Endodermal cell (in vitro differentiated cells): Measurements from ENCODE around the gene FAM53A. TPM values are rescaled to one million over a fixed set of nuclear protein-coding genes. Genes with fewer than 3 reads are reported as not detected.

Source experiments
- DNase-seq: peaks from one replicate; pipeline ENCODE4 v3.0.0-alpha.2; 2017
- H3K27ac ChIP-seq: 2 replicates; pipeline ENCODE4 v1.5.1; 2013; ENCODE audit warnings: mild to moderate bottlenecking, low read depth, low read length, moderate library complexity
- H3K27me3 ChIP-seq: 2 replicates; pipeline ENCODE4 v1.6.1; 2013; ENCODE audit warnings: mild to moderate bottlenecking, low read length, moderate library complexity; ENCODE audit not compliant: insufficient read depth, control insufficient read depth, poor library complexity, severe bottlenecking
- H3K36me3 ChIP-seq: 2 replicates; pipeline ENCODE4 v1.7.0; 2013; ENCODE audit warnings: mild to moderate bottlenecking, low read length, moderate library complexity; ENCODE audit not compliant: control insufficient read depth, insufficient read depth
- H3K4me1 ChIP-seq: one replicate; pipeline ENCODE4 v1.7.0; 2013; ENCODE audit warnings: low read length; ENCODE audit not compliant: control insufficient read depth, insufficient read depth
- H3K4me3 ChIP-seq: 2 replicates; pipeline ENCODE4 v1.5.1; 2013; ENCODE audit warnings: mild to moderate bottlenecking, low read length, moderate library complexity
- H3K9ac ChIP-seq: 2 replicates; pipeline ENCODE4 v1.6.1; 2013; ENCODE audit warnings: mild to moderate bottlenecking, low read length, moderate library complexity; ENCODE audit not compliant: poor library complexity, severe bottlenecking; ENCODE audit errors: extremely low read depth
- H3K9me3 ChIP-seq: 2 replicates; pipeline ENCODE4 v1.6.1; 2013; ENCODE audit warnings: mild to moderate bottlenecking, low read length, moderate library complexity; ENCODE audit not compliant: control insufficient read depth
- H3K27ac Mint-ChIP-seq: 2 replicates; pipeline ENCODE4 v1.8.0; 2020; ENCODE audit warnings: mixed read lengths
- H3K27me3 Mint-ChIP-seq: 2 replicates; pipeline ENCODE4 v1.8.0; 2021; ENCODE audit warnings: mild to moderate bottlenecking, mixed read lengths; ENCODE audit not compliant: insufficient read depth
- H3K36me3 Mint-ChIP-seq: 2 replicates; pipeline ENCODE4 v1.8.0; 2020; ENCODE audit warnings: low read depth, mixed read lengths
- H3K4me1 Mint-ChIP-seq: 2 replicates; pipeline ENCODE4 v1.8.0; 2020; ENCODE audit warnings: mixed read lengths
- H3K4me3 Mint-ChIP-seq: 2 replicates; pipeline ENCODE4 v1.8.0; 2020; ENCODE audit warnings: mild to moderate bottlenecking, moderate library complexity, mixed read lengths
- H3K9me3 Mint-ChIP-seq: 2 replicates; pipeline ENCODE4 v1.8.0; 2020; ENCODE audit warnings: mild to moderate bottlenecking, mixed read lengths
- CTCF ChIP-seq: fragments of 200-600 bp; sonication (generic); conservative IDR thresholded peaks from 2 replicates; pipeline ENCODE4 v1.5.0; 2021; ENCODE audit warnings: antibody characterized with exemption, mild to moderate bottlenecking
- WGBS, 2 experiments: methylation state at CpG; one replicate each; pipeline versions ENCODE4 v1.1.5 to v1.1.7; 2013; ENCODE audit warnings: missing lambda C conversion rate in 2 of 2, mixed read lengths in 1 of 2; ENCODE audit not compliant: insufficient coverage in 1 of 2, insufficient read length in 1 of 2; 5-methylcytosine and 5-hydroxymethylcytosine counted together
- total RNA-seq, 2 donors: library from RNA; stranded (reverse); fragmentation: NEBNext Ultra II Directional in 1 of 2; extraction: Animal tissue kit (Norgen Biotek cat#: 25700) in 1 of 2; gene quantifications; 2 replicates in 1 of 2; 3 replicates in 1 of 2; pipeline ENCODE4 v1.2.1, GENCODE V29; 2021

FAM53A gene
- total RNA-seq, 2 donors from 2014 or later: 3.7 to 4.9 TPM

GRCh38 chr4:1623821-1624518, 60.1 kb downstream of the FAM53A start:
- H3K9ac ChIP-seq: no peak overlapping the region
- no peak overlapping the region for H3K27ac ChIP-seq
- H3K27me3 Mint-ChIP-seq: no peaks in the 10 kb centered on the region
- no peaks in the 10 kb centered on the region for H3K36me3 Mint-ChIP-seq
- H3K4me1 ChIP-seq: no peaks in the 10 kb centered on the region
- H3K27ac Mint-ChIP-seq: no peak overlapping the region
- peaks cover 18% of the 10 kb centered on the region for H3K9me3 Mint-ChIP-seq
- TF ChIP-seq CTCF: no peak
- H3K4me1 Mint-ChIP-seq: no peaks in the 10 kb centered on the region
- no peaks in the 10 kb centered on the region for H3K27me3 ChIP-seq
- no peak overlapping the region for H3K4me3 Mint-ChIP-seq
- no peak for DNase-seq
- H3K36me3 ChIP-seq: no peaks in the 10 kb centered on the region
- H3K4me3 ChIP-seq: no peak overlapping the region
- 92% methylated on average over 17 to 21 of the region's 21 CpGs for WGBS, 2 experiments
- no peaks in the 10 kb centered on the region for H3K9me3 ChIP-seq

GRCh38 chr4:1623400-1623799, 60.7 kb downstream of the FAM53A start:
- Mint-ChIP-seq H3K9me3 (peaks cover 18% of the 10 kb centered on the region), H3K27ac (no peak overlapping the region), H3K36me3 (no peaks in the 10 kb centered on the region), H3K27me3 (no peaks in the 10 kb centered on the region), H3K4me3 (no peak overlapping the region), H3K4me1 (no peaks in the 10 kb centered on the region)
- TF ChIP-seq CTCF: no peak
- 93 to 94% methylated on average over 32 to 38 of the region's 38 CpGs for WGBS, 2 experiments
- Histone ChIP-seq H3K4me1 (no peaks in the 10 kb centered on the region), H3K27me3 (no peaks in the 10 kb centered on the region), H3K9ac (no peak overlapping the region), H3K27ac (no peak overlapping the region), H3K36me3 (no peaks in the 10 kb centered on the region), H3K4me3 (no peak overlapping the region), H3K9me3 (no peaks in the 10 kb centered on the region)
- no peak for DNase-seq

- no peaks in the 10 kb centered on the region for H3K36me3 ChIP-seq
- H3K9me3 Mint-ChIP-seq: peaks cover 18% of the 10 kb centered on the region
- no peaks in the 10 kb centered on the region for H3K27me3 ChIP-seq
- H3K4me1 Mint-ChIP-seq: no peaks in the 10 kb centered on the region
- no peak overlapping the region for H3K9ac ChIP-seq
- no peak for TF ChIP-seq CTCF
- H3K27me3 Mint-ChIP-seq: no peaks in the 10 kb centered on the region
- H3K36me3 Mint-ChIP-seq: no peaks in the 10 kb centered on the region
- H3K27ac ChIP-seq: no peak overlapping the region
- no peak for DNase-seq
- no peak overlapping the region for H3K4me3 ChIP-seq
- no peak overlapping the region for H3K27ac Mint-ChIP-seq
- WGBS, 2 experiments: 78 to 89% methylated on average over 10 to 17 of the region's 17 CpGs
- no peaks in the 10 kb centered on the region for H3K4me1 ChIP-seq
- no peaks in the 10 kb centered on the region for H3K9me3 ChIP-seq
- H3K4me3 Mint-ChIP-seq: no peak overlapping the region
Measured at GRCh38 chr4:1622956-1623355, 61.2 kb downstream of the FAM53A start.
